ENCODE measurements around the gene CTSC.

Gene CTSC

DNA sequence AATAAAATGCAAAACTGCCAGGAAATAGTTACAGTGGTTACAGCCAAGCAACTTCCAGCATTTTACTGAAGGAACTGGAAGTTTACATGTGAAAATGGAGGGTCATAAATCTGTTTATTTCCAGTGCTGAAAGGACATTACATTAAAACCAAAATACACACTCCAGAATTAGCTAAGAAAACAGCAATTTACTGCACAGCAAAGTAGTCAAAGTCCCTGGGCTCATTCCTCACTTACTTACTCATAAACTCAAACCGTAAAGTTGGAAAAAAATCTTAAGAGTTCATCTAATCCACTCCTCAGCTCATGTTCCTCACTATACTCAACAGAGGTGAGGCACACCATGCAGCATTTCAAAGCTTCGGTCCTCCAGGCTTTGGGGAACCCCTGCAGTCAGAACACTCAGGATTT, 17.4 kb downstream of the CTSC start:
- peaks cover 35% of the 10 kb centered on the region for H3K36me3 Mint-ChIP-seq
- no peak for DNase-seq (ENCODE audit: low spot score in 2 of 2)

DNA sequence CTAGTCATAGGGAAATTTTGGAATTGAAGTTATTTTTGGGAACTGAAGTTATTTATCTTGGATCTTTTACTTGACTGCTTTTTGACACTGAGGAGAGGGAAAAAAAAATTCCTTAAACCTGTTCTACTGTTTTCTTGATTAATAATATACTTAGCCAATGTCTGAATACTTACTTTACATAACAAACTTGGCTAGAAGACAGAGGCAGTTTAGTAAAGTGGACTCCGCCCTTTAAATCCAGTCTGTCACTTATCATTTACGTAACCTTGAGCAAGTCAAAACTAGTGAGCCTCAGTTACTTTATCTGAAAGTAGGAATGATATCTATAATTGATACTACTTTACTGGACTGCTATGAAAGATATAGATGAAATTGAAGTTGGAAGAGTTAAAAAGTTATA, 19.5 kb downstream of the CTSC start:
- ATAC-seq (ENCODE audit: low read depth), result no peak
- Mint-ChIP-seq H3K9me3 (no peaks in the 10 kb centered on the region), H3K36me3 (peaks cover 21% of the 10 kb centered on the region), H3K27me3 (no peaks in the 10 kb centered on the region), H3K4me1 (peaks cover 4% of the 10 kb centered on the region), H3K4me3 (no peak overlapping the region), H3K27ac (no peak overlapping the region)
- no peak for DNase-seq (ENCODE audit: low spot score in 2 of 2)

More for the DNA sequence above, 17.4 kb downstream of the CTSC start:
- no peak for ATAC-seq (ENCODE audit: low read depth)
- Mint-ChIP-seq H3K9me3 (no peaks in the 10 kb centered on the region), H3K4me3 (no peak overlapping the region), H3K27ac (peak overlapping the region; percentile 72), H3K4me1 (peaks cover 7% of the 10 kb centered on the region), H3K27me3 (no peaks in the 10 kb centered on the region)

DNA sequence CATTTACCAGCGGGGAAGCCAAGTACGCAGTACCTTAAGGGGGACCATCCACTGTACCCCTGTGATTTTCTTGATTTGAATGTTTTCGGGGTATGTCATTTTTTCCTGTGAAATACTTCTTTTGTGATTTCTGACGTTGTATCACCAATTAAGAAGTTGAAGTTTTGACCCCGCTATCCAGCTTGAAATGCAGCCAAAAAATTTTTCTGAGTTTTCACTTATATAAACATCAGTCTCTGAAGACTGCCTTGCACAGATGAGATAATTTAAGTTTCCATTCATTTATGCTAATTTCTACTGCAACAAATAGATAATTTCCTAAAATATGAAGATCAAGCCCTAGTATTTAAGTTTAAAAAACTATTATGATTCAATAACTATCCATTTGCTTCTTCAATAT, 20.0 kb downstream of the CTSC start:
- no peak for DNase-seq (ENCODE audit: low spot score in 2 of 2)
- no peaks in the 10 kb centered on the region for H3K27me3 Mint-ChIP-seq
- H3K4me3 Mint-ChIP-seq, result no peak overlapping the region
- no peak overlapping the region for H3K27ac Mint-ChIP-seq
- peaks cover 2% of the 10 kb centered on the region for H3K4me1 Mint-ChIP-seq
- H3K36me3 Mint-ChIP-seq, result peaks cover 17% of the 10 kb centered on the region
- no peak for ATAC-seq (ENCODE audit: low read depth)
- no peaks in the 10 kb centered on the region for H3K9me3 Mint-ChIP-seq

DNA sequence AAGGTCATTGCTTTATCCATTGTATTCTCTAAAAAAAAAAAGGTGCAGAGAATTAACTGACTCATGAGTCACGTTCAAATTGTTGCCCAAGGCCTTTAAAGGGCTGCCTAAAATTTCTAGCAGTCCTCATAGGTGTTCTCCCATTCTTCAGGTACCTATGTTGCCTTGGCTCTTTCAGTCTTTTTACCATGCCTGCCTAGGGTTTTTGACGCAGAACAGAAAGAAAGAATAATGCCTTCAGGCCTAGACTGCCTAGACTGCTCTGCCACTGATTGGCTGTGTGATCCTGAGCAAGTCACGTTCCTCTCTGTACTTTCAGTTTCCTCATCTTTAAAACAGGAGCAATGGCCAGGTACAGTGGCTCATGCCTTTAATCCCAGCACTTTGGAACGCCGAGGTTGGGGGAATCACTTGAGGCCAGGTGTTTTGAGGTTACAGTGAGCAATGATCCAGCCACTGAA, 21.5 kb downstream of the CTSC start:
- DNase-seq (ENCODE audit: low spot score in 2 of 2), result no peak
- Mint-ChIP-seq H3K4me3 (no peak overlapping the region), H3K36me3 (peaks cover 10% of the 10 kb centered on the region), H3K9me3 (no peaks in the 10 kb centered on the region), H3K4me1 (peaks cover 4% of the 10 kb centered on the region), H3K27ac (no peak overlapping the region), H3K27me3 (no peaks in the 10 kb centered on the region)
- ATAC-seq (ENCODE audit: low read depth), result no peak

DNA sequence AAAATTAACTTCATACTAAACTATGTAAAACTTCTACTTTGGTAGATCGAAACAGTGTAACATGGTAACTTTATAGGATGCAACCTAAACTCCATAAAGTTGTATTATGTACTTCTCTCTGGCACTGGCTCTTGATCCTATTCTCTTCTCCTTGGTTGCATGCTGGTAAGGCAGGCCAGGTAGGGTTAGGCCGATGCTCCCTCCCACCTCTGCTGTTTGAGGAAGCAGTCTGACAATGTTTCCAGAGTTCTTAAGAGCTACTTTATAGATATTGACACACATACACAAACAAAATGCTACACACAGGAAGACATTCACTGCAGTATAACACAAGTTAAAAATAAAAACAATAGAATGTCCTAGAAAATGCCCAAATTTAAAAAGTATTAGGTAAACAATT, 22.5 kb downstream of the CTSC start:
- DNase-seq (ENCODE audit: low spot score in 2 of 2) (no peak), ATAC-seq (ENCODE audit: low read depth) (no peak)
- H3K9me3 Mint-ChIP-seq, result no peaks in the 10 kb centered on the region
- H3K36me3 Mint-ChIP-seq, result peaks cover 8% of the 10 kb centered on the region
- peaks cover 2% of the 10 kb centered on the region for H3K4me1 Mint-ChIP-seq
- H3K27ac Mint-ChIP-seq, result no peak overlapping the region
- no peaks in the 10 kb centered on the region for H3K27me3 Mint-ChIP-seq
- H3K4me3 Mint-ChIP-seq, result no peak overlapping the region

DNA sequence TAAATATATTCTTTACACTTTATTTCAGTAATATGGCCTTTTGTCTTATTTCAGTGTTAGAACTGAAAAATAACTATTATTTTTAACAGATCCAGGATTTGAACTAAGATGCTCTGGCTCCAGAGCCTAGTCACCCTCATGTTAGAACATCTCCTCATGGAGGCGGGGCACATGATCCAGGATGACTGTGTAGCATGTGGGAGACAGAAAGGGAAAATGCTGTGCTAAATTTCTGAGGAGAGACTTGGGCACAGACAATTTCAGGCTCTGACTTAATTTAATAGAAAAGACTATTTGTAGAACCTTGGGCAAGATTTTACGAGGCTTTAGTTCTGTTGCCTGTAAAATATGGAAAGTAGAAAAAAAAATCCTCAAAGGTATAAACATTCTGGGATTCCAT, 24.1 kb downstream of the CTSC start:
- H3K27ac Mint-ChIP-seq, result no peak overlapping the region
- no peak for ATAC-seq (ENCODE audit: low read depth)
- H3K4me3 Mint-ChIP-seq, result no peak overlapping the region
- H3K27me3 Mint-ChIP-seq, result no peaks in the 10 kb centered on the region
- no peak for DNase-seq (ENCODE audit: low spot score in 2 of 2)
- H3K36me3 Mint-ChIP-seq, result peaks cover 17% of the 10 kb centered on the region
- no peaks in the 10 kb centered on the region for H3K9me3 Mint-ChIP-seq
- H3K4me1 Mint-ChIP-seq, result peaks cover 2% of the 10 kb centered on the region

DNA sequence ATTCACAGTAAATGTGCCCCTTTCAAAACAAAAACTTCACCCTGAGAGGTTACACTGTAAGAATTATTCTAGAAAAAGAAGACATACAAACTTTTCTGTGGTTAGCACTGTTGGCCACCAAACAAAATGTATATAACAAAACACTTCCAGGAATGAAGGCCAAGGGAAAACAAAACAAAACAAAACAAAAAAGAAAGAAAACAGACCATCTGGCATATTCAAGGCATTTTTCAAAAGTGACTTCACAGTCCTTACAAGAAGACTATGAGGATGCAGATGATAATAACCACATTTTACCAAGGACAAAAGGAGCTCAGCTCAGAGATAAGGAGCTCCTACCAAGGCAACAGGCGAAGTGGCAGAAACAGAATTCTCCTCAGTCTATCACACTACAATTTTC, 24.9 kb downstream of the CTSC start:
- Mint-ChIP-seq H3K36me3 (peaks cover 23% of the 10 kb centered on the region), H3K27ac (no peak overlapping the region), H3K9me3 (no peaks in the 10 kb centered on the region), H3K27me3 (no peaks in the 10 kb centered on the region), H3K4me3 (no peak overlapping the region), H3K4me1 (peaks cover 5% of the 10 kb centered on the region)
- DNase-seq (ENCODE audit: low spot score in 2 of 2) (no peak), ATAC-seq (ENCODE audit: low read depth) (no peak)

DNA sequence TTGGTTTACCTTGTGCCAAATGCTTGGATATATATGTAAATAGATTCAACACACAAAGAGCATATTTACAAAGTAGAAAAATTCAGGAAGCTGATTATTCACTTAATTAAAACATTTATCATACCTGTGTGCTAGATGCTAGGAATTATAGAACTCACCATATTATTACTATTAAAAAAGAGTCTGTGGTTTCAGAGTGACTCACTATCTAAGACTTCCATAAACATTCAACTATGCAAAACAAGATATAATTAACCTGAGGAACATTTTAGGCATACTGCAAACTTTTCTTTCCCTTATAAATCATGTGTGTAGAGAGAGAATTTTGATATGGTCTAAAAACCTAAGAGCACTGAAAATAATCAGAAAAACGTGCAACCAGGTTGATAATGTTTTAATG, 27.3 kb downstream of the CTSC start:
- no peak overlapping the region for H3K4me3 Mint-ChIP-seq
- peaks cover 5% of the 10 kb centered on the region for H3K4me1 Mint-ChIP-seq
- no peaks in the 10 kb centered on the region for H3K27me3 Mint-ChIP-seq
- no peaks in the 10 kb centered on the region for H3K9me3 Mint-ChIP-seq
- H3K36me3 Mint-ChIP-seq, result peaks cover 37% of the 10 kb centered on the region
- DNase-seq (ENCODE audit: low spot score in 2 of 2), result no peak
- ATAC-seq (ENCODE audit: low read depth), result no peak
- no peak overlapping the region for H3K27ac Mint-ChIP-seq

DNA sequence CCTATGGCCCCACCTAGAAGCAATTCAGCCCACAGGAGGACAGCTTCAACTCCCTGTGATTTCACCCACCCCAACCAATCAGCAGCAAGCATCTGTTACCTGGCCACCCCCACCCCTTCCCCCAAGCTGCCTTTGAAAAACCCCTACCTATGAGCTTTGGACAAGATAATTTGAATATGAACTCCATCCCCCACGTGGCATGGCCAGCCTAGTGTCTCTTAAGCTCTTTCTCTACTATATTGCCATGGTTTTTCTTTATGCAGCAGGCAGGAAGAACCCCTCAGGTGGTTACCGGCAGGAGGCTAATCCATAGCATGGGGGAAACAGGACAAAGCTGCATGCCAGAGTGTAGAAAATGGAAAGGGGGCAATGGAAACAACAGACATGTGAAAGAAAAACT, 29.0 kb downstream of the CTSC start:
- no peak overlapping the region for H3K27ac Mint-ChIP-seq
- H3K36me3 Mint-ChIP-seq, result peaks cover 39% of the 10 kb centered on the region
- H3K4me1 Mint-ChIP-seq, result peaks cover 7% of the 10 kb centered on the region

DNA sequence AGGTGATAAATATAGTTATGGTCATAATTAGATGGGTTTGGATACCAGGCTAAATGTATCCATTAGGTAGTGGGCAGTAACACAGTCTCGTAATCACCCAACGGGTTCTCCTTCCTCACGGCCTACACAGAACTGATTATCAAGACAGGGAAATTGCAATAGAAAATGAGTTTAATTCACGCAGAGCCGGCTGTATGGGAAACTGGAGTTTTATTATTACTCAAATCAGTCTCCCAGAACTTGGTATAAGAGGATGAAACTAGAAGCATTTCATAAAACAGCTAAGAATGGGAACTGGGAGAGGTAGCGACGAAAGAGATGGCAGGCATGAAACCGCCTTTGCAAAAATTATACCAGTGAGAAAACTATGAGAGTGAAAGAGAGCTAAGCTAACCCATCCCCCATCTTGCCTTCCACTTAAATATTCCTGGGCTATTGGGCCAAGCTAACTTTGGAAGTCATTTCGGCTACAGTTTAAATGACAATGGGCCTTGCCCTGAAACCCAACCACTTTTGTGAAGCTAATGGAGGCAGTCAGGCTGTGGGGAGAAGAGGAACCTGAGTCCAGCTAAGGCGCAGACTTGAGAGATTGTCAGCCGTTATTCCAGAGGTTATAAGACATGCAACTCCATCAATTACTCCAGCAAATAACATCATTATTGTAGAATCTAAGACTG, 29.6 kb downstream of the CTSC start:
- Mint-ChIP-seq H3K27me3 (no peaks in the 10 kb centered on the region), H3K9me3 (no peaks in the 10 kb centered on the region), H3K4me3 (no peak overlapping the region), H3K36me3 (peaks cover 42% of the 10 kb centered on the region), H3K4me1 (peaks cover 10% of the 10 kb centered on the region), H3K27ac (no peak overlapping the region)
- DNase-seq (ENCODE audit: low spot score in 2 of 2), result no peak
- no peak for ATAC-seq (ENCODE audit: low read depth)

More for the DNA sequence above, 29.0 kb downstream of the CTSC start:
- Mint-ChIP-seq H3K9me3 (no peaks in the 10 kb centered on the region), H3K4me3 (no peak overlapping the region), H3K27me3 (no peaks in the 10 kb centered on the region)
- no peak for ATAC-seq (ENCODE audit: low read depth)
- no peak for DNase-seq (ENCODE audit: low spot score in 2 of 2)

DNA sequence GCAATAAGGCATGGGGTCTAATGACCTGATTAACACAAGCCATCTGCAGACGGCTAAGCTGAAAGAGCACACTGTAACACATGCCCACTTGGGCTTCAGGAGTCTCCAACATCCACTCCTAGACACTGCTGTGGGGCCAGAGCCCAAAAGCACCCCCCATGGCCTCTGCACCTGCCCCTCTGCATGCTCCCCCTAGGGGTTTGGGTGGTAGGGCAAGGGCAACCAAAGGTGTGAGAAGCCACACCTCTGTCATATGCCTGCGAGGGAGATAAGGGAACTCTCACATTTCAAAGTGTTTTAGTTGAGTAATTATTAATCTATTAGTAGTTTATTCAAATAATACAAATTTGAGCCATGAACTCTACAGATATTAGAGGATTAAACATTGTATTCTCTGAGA, 30.8 kb downstream of the CTSC start:
- H3K27me3 Mint-ChIP-seq, result no peaks in the 10 kb centered on the region
- H3K9me3 Mint-ChIP-seq, result no peaks in the 10 kb centered on the region
- no peak for ATAC-seq (ENCODE audit: low read depth)
- no peak for DNase-seq (ENCODE audit: low spot score in 2 of 2)
- peaks cover 14% of the 10 kb centered on the region for H3K4me1 Mint-ChIP-seq
- H3K36me3 Mint-ChIP-seq, result peaks cover 42% of the 10 kb centered on the region
- no peak overlapping the region for H3K4me3 Mint-ChIP-seq
- H3K27ac Mint-ChIP-seq, result no peak overlapping the region

DNA sequence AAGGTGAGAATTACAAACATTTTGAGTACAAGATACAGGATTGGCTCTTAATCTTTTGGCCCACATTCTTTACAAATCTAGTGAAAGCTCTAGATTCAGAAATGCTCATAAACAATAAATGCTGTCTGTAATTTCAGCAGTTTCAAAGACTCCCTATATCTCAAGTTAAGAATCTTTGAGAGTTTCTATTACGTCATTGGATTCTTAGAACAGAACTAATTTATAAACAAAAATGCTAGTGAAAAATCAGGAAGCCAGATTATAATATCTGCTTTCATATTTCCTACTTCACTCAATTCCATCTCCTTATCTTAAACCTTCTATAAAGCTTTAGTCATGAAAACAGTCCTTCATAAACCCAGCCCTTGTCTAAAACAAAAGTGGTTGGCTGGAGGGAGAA, 32.1 kb downstream of the CTSC start:
- Mint-ChIP-seq H3K4me3 (no peak overlapping the region), H3K9me3 (no peaks in the 10 kb centered on the region), H3K36me3 (peaks cover 40% of the 10 kb centered on the region), H3K4me1 (peaks cover 23% of the 10 kb centered on the region), H3K27me3 (no peaks in the 10 kb centered on the region), H3K27ac (peak overlapping the region; percentile 54)
- no peak for ATAC-seq (ENCODE audit: low read depth)
- DNase-seq (ENCODE audit: low spot score in 2 of 2), result no peak

DNA sequence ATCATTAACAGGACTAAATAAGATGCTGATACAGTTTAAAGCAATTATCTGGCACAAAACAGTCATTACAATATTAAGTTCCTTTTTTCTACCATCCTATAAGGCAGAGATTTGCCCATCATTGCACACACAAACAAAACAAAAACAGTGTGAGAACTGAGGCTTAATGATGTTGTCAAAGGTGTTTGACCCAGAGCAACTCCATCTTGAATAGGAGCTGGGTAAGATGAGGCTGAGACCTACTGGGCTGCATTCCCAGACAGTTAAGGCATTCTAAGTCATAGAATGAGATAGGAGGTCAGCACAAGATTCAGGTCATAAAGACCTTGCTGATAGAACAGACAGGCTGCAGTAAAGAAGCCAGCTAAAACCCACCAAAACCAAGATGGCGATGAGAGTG, 33.2 kb downstream of the CTSC start:
- H3K4me1 Mint-ChIP-seq, result peaks cover 23% of the 10 kb centered on the region
- no peaks in the 10 kb centered on the region for H3K27me3 Mint-ChIP-seq
- H3K36me3 Mint-ChIP-seq, result peaks cover 40% of the 10 kb centered on the region
- DNase-seq (ENCODE audit: low spot score in 2 of 2), result no peak
- H3K4me3 Mint-ChIP-seq, result no peak overlapping the region
- no peak overlapping the region for H3K27ac Mint-ChIP-seq
- ATAC-seq (ENCODE audit: low read depth), result no peak
- no peaks in the 10 kb centered on the region for H3K9me3 Mint-ChIP-seq

DNA sequence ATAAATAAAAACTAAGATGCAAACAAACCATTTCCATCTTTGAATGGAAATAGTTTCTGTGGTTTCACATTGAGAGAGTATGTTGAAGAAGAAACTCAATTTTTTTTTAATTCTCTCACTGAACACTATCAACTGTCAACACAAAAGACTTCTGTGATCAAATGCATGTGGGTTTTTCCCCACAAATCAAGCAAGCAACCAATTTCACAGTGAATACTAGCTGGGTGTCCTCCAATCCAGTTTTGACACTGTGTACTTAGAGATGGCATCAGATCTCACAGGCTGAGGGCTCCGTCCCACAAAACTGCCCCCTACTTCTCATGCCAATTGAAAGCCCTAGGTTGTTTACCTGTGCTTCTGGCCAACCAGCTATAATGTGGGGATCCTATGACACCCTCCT, 34.5 kb downstream of the CTSC start:
- H3K27me3 Mint-ChIP-seq, result no peaks in the 10 kb centered on the region
- H3K27ac Mint-ChIP-seq, result no peak overlapping the region

DNA sequence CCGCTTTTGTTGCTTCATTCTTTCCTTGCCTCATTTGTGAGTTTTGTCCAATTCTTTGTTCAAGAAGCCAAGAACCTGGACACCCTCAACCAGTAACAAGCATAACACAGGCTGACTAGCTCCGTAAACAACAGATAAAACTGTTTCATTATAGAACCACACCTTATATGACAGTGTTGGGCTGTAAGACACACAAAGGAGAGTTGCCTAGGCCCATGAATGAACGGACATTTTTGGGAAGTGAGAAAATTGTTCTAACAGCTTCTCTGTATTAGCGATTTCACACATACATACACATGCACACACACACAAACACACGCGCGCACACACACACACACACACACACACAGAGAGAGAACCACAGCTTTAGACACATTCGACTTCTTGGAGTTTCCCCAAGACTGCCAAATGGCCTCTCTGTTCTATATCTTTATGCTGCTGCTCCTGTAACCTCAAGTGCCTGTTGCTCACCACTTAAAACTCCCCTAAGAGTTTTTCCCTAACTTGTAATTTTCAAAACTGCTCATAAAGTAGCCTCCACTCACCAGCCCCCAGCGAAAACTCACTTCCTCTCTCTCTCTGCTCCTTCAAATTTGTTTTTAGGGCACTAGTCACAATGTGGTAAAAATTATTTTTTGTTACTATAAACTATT, 35.9 kb downstream of the CTSC start:
- H3K4me3 Mint-ChIP-seq, result peak overlapping the region; percentile 71
- H3K4me1 Mint-ChIP-seq, result peaks cover 20% of the 10 kb centered on the region
- no peaks in the 10 kb centered on the region for H3K9me3 Mint-ChIP-seq
- ATAC-seq (ENCODE audit: low read depth) (peak; percentile 79), DNase-seq (ENCODE audit: low spot score in 2 of 2) (peak in 1 of 2 donors; percentile 12)
- no peaks in the 10 kb centered on the region for H3K27me3 Mint-ChIP-seq
- H3K36me3 Mint-ChIP-seq, result peaks cover 27% of the 10 kb centered on the region
- peak overlapping the region; percentile 89 for H3K27ac Mint-ChIP-seq

More for the DNA sequence above, 34.5 kb downstream of the CTSC start:
- Mint-ChIP-seq H3K4me3 (no peak overlapping the region), H3K4me1 (peaks cover 23% of the 10 kb centered on the region), H3K36me3 (peaks cover 32% of the 10 kb centered on the region), H3K9me3 (no peaks in the 10 kb centered on the region)
- ATAC-seq (ENCODE audit: low read depth) (no peak), DNase-seq (ENCODE audit: low spot score in 2 of 2) (no peak)

Measured in memory B cell (primary cell).